ENCODE measurements around the gene RFTN1.
A peak's percentile ranks its signal among the peaks of the same experiment; 100 is the strongest.

RFTN1 gene

GRCh38 chr3:16404349-16404895, 109.1 kb downstream of the RFTN1 start:
- no peak for DNase-seq

GRCh38 chr3:16402451-16402850, 111.0 kb downstream of the RFTN1 start:
- no peak for DNase-seq

- DNase-seq, result no peak
These were observed 112.2 kb downstream of the RFTN1 start for GRCh38 chr3:16401273-16401672.

GRCh38 chr3:16400106-16400931, 113.2 kb downstream of the RFTN1 start:
- no peak for DNase-seq

GRCh38 chr3:16399473-16399872, 114.0 kb downstream of the RFTN1 start:
- peak in 2 of 14 donors; percentile 15 to 50 for DNase-seq

- peak in 2 of 14 donors; percentile 8 to 18 for DNase-seq
These were observed 114.9 kb downstream of the RFTN1 start for GRCh38 chr3:16398648-16399047.

- no peak for DNase-seq
These were observed 117.3 kb downstream of the RFTN1 start for GRCh38 chr3:16396202-16396601.

GRCh38 chr3:16395212-16395611, 118.3 kb downstream of the RFTN1 start:
- DNase-seq, result no peak

GRCh38 chr3:16394639-16395038, 118.9 kb downstream of the RFTN1 start:
- no peak for DNase-seq

GRCh38 chr3:16392717-16393116, 120.8 kb downstream of the RFTN1 start:
- DNase-seq, result no peak

- no peak for DNase-seq
These were observed 121.4 kb downstream of the RFTN1 start for GRCh38 chr3:16392065-16392464.

GRCh38 chr3:16390581-16390980, 122.9 kb downstream of the RFTN1 start:
- no peak for DNase-seq

- no peak for DNase-seq
These were observed 124.6 kb downstream of the RFTN1 start for GRCh38 chr3:16388850-16389441.

GRCh38 chr3:16386561-16386960, 126.9 kb downstream of the RFTN1 start:
- DNase-seq, result no peak

- DNase-seq, result no peak
These were observed 128.3 kb downstream of the RFTN1 start for GRCh38 chr3:16385151-16385550.

- no peak for DNase-seq
These were observed 129.6 kb downstream of the RFTN1 start for GRCh38 chr3:16383864-16384263.

GRCh38 chr3:16382845-16383244, 130.7 kb downstream of the RFTN1 start:
- DNase-seq, result no peak

- no peak for DNase-seq
These were observed 132.1 kb downstream of the RFTN1 start for GRCh38 chr3:16381426-16381825.

- no peak for DNase-seq
These were observed 133.1 kb downstream of the RFTN1 start for GRCh38 chr3:16380421-16380820.

GRCh38 chr3:16379838-16380237, 133.7 kb downstream of the RFTN1 start:
- no peak for DNase-seq

- DNase-seq, result no peak
These were observed 134.6 kb downstream of the RFTN1 start for GRCh38 chr3:16378920-16379319.

- DNase-seq, result no peak
These were observed 135.1 kb downstream of the RFTN1 start for GRCh38 chr3:16378415-16378814.

- DNase-seq, result peak in 2 of 14 donors; percentile 22 to 75
These were observed 135.6 kb downstream of the RFTN1 start for GRCh38 chr3:16377847-16378302.

GRCh38 chr3:16377196-16377595, 136.3 kb downstream of the RFTN1 start:
- peak in 1 of 14 donors; percentile 49 for DNase-seq

Data from C1 segment of cervical spinal cord (tissue), 14 donors.